ENCODE measurements around the gene DBF4B. TPM values are rescaled to one million over a fixed set of nuclear protein-coding genes. Genes with fewer than 3 reads are reported as not detected.

Gene DBF4B
- total RNA-seq, 3 donors from 2014 or later (not counting 1 experiment from before 2014, with no cell fraction given): 3.0 to 4.1 (median 4.1) TPM

DNA sequence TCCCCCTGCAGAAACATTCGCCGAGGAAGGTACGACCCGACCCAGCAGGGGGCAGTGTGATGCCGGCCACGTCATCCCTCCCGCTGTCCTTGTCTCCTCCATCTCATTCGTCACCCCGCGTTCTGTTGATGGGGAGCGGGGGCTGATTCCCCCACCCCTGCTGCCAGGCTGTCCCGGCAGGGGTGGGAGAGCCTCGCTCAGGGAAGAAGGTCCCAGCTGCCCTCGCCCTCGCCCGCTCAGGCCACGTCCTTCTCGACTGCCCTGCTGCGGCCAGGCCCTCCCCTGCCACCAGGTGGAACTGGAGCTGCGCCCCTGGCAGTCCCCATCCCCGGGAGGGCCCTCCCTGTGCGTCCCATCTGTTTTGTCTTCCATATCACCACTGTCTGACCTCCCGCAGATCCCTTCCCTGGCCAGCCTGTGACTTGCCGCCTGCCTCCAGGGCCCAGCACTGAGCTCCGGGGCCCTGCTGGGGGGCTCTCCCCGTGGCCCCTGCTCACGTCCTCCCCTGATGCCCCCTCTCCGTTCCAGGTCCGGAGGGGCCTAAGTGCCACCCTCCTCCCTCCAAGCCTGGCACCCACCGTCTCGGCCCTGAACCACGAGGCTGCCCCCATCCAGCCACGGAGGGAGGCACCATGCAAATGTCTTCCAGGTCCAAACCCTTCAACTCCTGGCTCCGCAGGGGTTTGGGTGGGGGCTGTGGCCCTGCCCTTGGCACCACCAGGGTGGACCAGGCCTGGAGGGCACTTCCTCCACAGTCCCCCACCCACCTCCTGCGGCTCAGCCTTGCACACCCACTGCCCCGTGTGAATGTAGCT is 71.0 kb downstream of the DBF4B start:
- Histone ChIP-seq H3K4me3 (ENCODE audit: low read length) (peak overlapping the region; percentile 9), H3K36me3 (ENCODE audit: control insufficient read depth, insufficient read depth, low read length) (no peaks in the 10 kb centered on the region), H3K9me3 (ENCODE audit: control insufficient read depth, insufficient read depth, low read length) (no peaks in the 10 kb centered on the region), H3K27me3 (ENCODE audit: control insufficient read depth, insufficient read depth, low read length) (peaks cover 2% of the 10 kb centered on the region), H3K27ac (ENCODE audit: low read length) (no peak overlapping the region), H3K4me1 (ENCODE audit: control insufficient read depth, insufficient read depth, low read length) (peaks cover 26% of the 10 kb centered on the region)
- ATAC-seq: peak; percentile 44 to 67 (median 51)
- Mint-ChIP-seq H3K27me3 (ENCODE audit: low read depth in 2 of 2) (peaks cover 0 to 9% of the 10 kb centered on the region in 2 donors), H3K4me3 (peak overlapping the region; percentile 58), H3K36me3 (no peaks in the 10 kb centered on the region), H3K4me1 (peaks cover 0 to 27% of the 10 kb centered on the region in 2 donors), H3K27ac (peak overlapping the region in 1 of 2 donors; percentile 68), H3K9me3 (no peaks in the 10 kb centered on the region)
- WGBS (ENCODE audit: insufficient coverage): 23% methylated on average over 36 of the region's 36 CpGs
- intact Hi-C loops (cut with micrococcal nuclease): loop anchor here (1.0 to 5.0 kb wide), 3 partner anchors 86 to 418 kb away; no protein-coding TSS in a partner anchor
- DNase-seq: peak; percentile 74 to 92
- peak; percentile 77 for TF ChIP-seq CTCF (IDR thresholded peaks at IDR 0.05)

GRCh38 chr17:44780161-44780560 is 71.7 kb downstream of the DBF4B start:
- no peak for TF ChIP-seq CTCF (IDR thresholded peaks at IDR 0.05)
- Histone ChIP-seq H3K27me3 (ENCODE audit: control insufficient read depth, insufficient read depth, low read length) (peaks cover 2% of the 10 kb centered on the region), H3K4me3 (ENCODE audit: low read length) (no peak overlapping the region), H3K4me1 (ENCODE audit: control insufficient read depth, insufficient read depth, low read length) (peaks cover 22% of the 10 kb centered on the region), H3K9me3 (ENCODE audit: control insufficient read depth, insufficient read depth, low read length) (no peaks in the 10 kb centered on the region), H3K27ac (ENCODE audit: low read length) (no peak overlapping the region), H3K36me3 (ENCODE audit: control insufficient read depth, insufficient read depth, low read length) (no peaks in the 10 kb centered on the region)
- no peaks in the 10 kb centered on the region for H3K36me3 Mint-ChIP-seq
- H3K4me3 Mint-ChIP-seq: no peak overlapping the region
- peaks cover 0 to 22% of the 10 kb centered on the region in 2 donors for H3K4me1 Mint-ChIP-seq
- DNase-seq (no peak), ATAC-seq (no peak)
- no peak overlapping the region for H3K27ac Mint-ChIP-seq
- peaks cover 0 to 9% of the 10 kb centered on the region in 2 donors for H3K27me3 Mint-ChIP-seq (ENCODE audit: low read depth in 2 of 2)
- intact Hi-C loops (cut with micrococcal nuclease): no loop called here
- WGBS (ENCODE audit: insufficient coverage): 87% methylated on average over 10 of the region's 12 CpGs
- no peaks in the 10 kb centered on the region for H3K9me3 Mint-ChIP-seq

DNA sequence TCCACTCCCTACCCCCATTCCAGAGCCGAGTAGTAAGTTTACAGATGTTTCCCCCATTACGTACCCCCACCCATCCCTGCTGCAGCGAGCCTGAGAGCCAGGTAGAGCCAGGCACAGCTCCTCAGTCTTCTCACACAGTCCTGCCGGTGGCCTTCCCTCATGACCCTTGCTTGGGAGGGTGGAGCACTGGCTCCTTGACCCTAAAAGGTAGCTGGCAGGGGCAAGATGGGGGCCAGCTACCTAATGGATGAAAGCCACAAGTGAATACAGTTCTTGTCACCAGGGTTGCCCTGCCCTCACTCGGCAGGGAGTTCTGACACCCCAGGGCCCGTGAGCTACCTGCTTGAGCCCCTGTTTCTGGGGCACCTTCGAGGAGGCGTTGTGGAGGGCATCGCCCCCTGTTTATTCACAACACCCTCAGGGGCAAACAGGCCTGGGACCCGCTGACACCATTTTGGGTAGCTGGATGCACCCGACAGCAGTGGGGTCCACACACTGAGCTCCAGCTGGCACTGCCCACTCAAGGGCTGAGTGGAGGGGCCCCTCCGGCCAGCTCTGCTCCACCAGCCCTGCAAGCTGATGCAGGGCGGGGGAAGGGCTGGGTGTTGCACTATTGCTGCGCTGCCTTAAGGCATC is 72.5 kb downstream of the DBF4B start:
- H3K36me3 Mint-ChIP-seq: no peaks in the 10 kb centered on the region
- Histone ChIP-seq H3K36me3 (ENCODE audit: control insufficient read depth, insufficient read depth, low read length) (no peaks in the 10 kb centered on the region), H3K27ac (ENCODE audit: low read length) (no peak overlapping the region), H3K27me3 (ENCODE audit: control insufficient read depth, insufficient read depth, low read length) (peaks cover 2% of the 10 kb centered on the region), H3K9me3 (ENCODE audit: control insufficient read depth, insufficient read depth, low read length) (no peaks in the 10 kb centered on the region), H3K4me1 (ENCODE audit: control insufficient read depth, insufficient read depth, low read length) (peaks cover 16% of the 10 kb centered on the region), H3K4me3 (ENCODE audit: low read length) (no peak overlapping the region)
- peaks cover 0 to 14% of the 10 kb centered on the region in 2 donors for H3K4me1 Mint-ChIP-seq
- peaks cover 0 to 9% of the 10 kb centered on the region in 2 donors for H3K27me3 Mint-ChIP-seq (ENCODE audit: low read depth in 2 of 2)
- 90% methylated on average over 14 of the region's 14 CpGs for whole genome bisulfite sequencing (ENCODE audit: insufficient coverage)
- H3K9me3 Mint-ChIP-seq: no peaks in the 10 kb centered on the region
- no peak overlapping the region for H3K4me3 Mint-ChIP-seq
- ATAC-seq (no peak), DNase-seq (no peak)
- intact Hi-C loops (cut with micrococcal nuclease): no loop called here
- TF ChIP-seq CTCF (IDR thresholded peaks at IDR 0.05): no peak
- no peak overlapping the region for H3K27ac Mint-ChIP-seq

All from natural killer cell (primary cell).